ENCODE data around the gene SYK.

- TF ChIP-seq, protein P1, sequence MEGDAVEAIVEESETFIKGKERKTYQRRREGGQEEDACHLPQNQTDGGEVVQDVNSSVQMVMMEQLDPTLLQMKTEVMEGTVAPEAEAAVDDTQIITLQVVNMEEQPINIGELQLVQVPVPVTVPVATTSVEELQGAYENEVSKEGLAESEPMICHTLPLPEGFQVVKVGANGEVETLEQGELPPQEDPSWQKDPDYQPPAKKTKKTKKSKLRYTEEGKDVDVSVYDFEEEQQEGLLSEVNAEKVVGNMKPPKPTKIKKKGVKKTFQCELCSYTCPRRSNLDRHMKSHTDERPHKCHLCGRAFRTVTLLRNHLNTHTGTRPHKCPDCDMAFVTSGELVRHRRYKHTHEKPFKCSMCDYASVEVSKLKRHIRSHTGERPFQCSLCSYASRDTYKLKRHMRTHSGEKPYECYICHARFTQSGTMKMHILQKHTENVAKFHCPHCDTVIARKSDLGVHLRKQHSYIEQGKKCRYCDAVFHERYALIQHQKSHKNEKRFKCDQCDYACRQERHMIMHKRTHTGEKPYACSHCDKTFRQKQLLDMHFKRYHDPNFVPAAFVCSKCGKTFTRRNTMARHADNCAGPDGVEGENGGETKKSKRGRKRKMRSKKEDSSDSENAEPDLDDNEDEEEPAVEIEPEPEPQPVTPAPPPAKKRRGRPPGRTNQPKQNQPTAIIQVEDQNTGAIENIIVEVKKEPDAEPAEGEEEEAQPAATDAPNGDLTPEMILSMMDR (IDR thresholded peaks at IDR 0.05): no peak
- TF ChIP-seq POLR2A (IDR thresholded peaks at IDR 0.05; ENCODE audit: low read depth): no peak
Measured at GRCh38 chr9:90921969-90922368, 120.3 kb downstream of the SYK start.
